Muscle layer of colon (tissue), 2 donors: ENCODE measurements around the gene ATP9A.

Experiments used
- H3K27ac ChIP-seq: one replicate; pipeline ENCODE4 v1.7.0; 2013; ENCODE audit warnings: low read depth, mild to moderate bottlenecking, low read length, moderate library complexity
- H3K27me3 ChIP-seq, 2 donors: one replicate each; pipeline ENCODE4 v1.7.0; 2013; ENCODE audit warnings: low read length in 2 of 2, mild to moderate bottlenecking in 2 of 2; ENCODE audit not compliant: insufficient read depth in 2 of 2, control insufficient read depth in 1 of 2
- H3K36me3 ChIP-seq: one replicate; pipeline ENCODE4 v1.7.0; 2013; ENCODE audit warnings: mild to moderate bottlenecking, low read length; ENCODE audit not compliant: insufficient read depth
- H3K4me1 ChIP-seq: one replicate; pipeline ENCODE4 v1.7.0; 2013; ENCODE audit warnings: mild to moderate bottlenecking, low read length; ENCODE audit not compliant: insufficient read depth
- H3K4me3 ChIP-seq, 2 donors: one replicate each; pipeline ENCODE4 v1.7.0; 2013; ENCODE audit warnings: low read length in 2 of 2, low read depth in 1 of 2, mild to moderate bottlenecking in 1 of 2, moderate library complexity in 1 of 2
- H3K9ac ChIP-seq: one replicate; pipeline ENCODE4 v1.7.0; 2013; ENCODE audit warnings: low read length
- H3K9me3 ChIP-seq: one replicate; pipeline ENCODE4 v1.7.0; 2013; ENCODE audit warnings: mild to moderate bottlenecking, low read length
- donor health status: abdominal sarcoma.
- donor health status: Adenocarcinoma of cecum.

The ATP9A gene

DNA sequence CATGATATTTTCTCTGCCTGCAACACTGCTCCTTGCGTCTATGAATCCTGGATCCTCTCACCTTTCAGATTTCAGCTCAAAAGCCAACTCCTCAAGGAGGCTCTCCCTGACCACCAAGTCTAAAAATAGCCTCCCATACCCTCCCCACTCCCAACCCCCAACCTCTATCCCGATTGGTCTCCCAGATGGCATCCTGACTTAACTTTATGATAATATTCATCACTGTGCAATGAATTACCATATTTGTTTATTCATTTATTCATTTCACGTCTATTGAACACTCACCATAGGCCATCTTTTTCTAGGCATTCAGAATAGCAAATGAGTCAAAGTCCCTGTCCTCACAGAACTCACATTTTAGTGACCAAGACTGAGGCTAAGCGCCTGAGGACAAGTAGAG lies 183.0 kb downstream of the ATP9A start:
- H3K36me3 ChIP-seq = no peaks in the 10 kb centered on the region
- no peaks in the 10 kb centered on the region for H3K27me3 ChIP-seq
- no peak overlapping the region for H3K9ac ChIP-seq
- H3K4me3 ChIP-seq = no peak overlapping the region
- no peaks in the 10 kb centered on the region for H3K9me3 ChIP-seq
- no peaks in the 10 kb centered on the region for H3K4me1 ChIP-seq
- H3K27ac ChIP-seq = no peak overlapping the region

DNA sequence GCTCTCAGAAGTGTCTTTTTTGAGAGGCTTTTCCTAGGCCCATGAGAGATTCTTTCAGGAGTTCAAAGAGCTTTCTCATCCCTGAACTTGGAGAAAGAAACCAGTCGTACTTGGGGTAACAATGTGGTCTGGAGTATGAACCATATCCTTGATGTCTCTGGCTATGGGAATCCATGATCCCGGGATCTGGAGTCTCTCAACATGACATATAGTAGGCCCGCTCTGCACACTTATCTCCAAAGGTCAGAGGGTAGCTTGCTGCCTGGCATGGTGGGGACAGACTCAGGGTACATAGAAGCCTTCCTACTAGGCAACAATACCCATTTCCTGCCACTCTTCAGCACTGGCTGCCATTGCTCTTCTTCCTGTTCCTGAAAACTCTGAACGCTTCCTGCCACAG lies 183.5 kb downstream of the ATP9A start:
- no peaks in the 10 kb centered on the region for H3K4me1 ChIP-seq
- H3K4me3 ChIP-seq = no peak overlapping the region
- H3K9me3 ChIP-seq = no peaks in the 10 kb centered on the region
- no peaks in the 10 kb centered on the region for H3K27me3 ChIP-seq
- H3K36me3 ChIP-seq = no peaks in the 10 kb centered on the region
- no peak overlapping the region for H3K9ac ChIP-seq
- H3K27ac ChIP-seq = no peak overlapping the region

DNA sequence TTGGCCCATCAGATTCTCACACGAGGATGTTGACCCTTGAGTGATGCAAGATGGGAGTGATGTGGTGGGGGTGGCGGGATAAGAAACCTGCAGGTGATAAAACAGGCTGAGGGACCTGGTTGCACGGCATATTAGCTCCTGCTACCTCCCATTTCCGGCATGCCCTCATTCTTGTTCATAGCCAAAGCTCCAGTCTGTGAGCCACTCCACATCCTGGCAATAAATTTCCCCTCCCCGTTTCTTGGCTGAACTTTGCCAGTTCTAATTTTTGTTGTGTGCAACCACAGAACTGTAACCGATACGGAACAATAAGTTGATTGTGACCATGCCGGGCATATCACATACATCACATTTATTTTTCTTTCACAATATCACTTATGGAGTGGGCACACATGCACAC lies 184.1 kb downstream of the ATP9A start:
- Histone ChIP-seq H3K4me1 (no peaks in the 10 kb centered on the region), H3K9me3 (no peaks in the 10 kb centered on the region), H3K36me3 (no peaks in the 10 kb centered on the region), H3K27me3 (no peaks in the 10 kb centered on the region), H3K4me3 (no peak overlapping the region), H3K9ac (no peak overlapping the region), H3K27ac (no peak overlapping the region)

- Histone ChIP-seq H3K4me1 (no peaks in the 10 kb centered on the region), H3K36me3 (no peaks in the 10 kb centered on the region), H3K4me3 (no peak overlapping the region), H3K27ac (no peak overlapping the region), H3K9ac (no peak overlapping the region), H3K27me3 (no peaks in the 10 kb centered on the region), H3K9me3 (no peaks in the 10 kb centered on the region)
Observed at GRCh38 chr20:51583499-51583898, 184.7 kb downstream of the ATP9A start.

- H3K4me3 ChIP-seq = no peak overlapping the region
Observed at GRCh38 chr20:51583073-51583472, 185.1 kb downstream of the ATP9A start.

GRCh38 chr20:51581571-51581970 lies 186.6 kb downstream of the ATP9A start:
- Histone ChIP-seq H3K36me3 (no peaks in the 10 kb centered on the region), H3K9me3 (no peaks in the 10 kb centered on the region), H3K27ac (no peak overlapping the region), H3K9ac (no peak overlapping the region), H3K4me3 (no peak overlapping the region), H3K4me1 (no peaks in the 10 kb centered on the region), H3K27me3 (no peaks in the 10 kb centered on the region)

More at GRCh38 chr20:51583073-51583472, 185.1 kb downstream of the ATP9A start:
- Histone ChIP-seq H3K27me3 (no peaks in the 10 kb centered on the region), H3K9me3 (no peaks in the 10 kb centered on the region), H3K4me1 (no peaks in the 10 kb centered on the region), H3K9ac (no peak overlapping the region), H3K36me3 (no peaks in the 10 kb centered on the region), H3K27ac (no peak overlapping the region)

GRCh38 chr20:51579137-51579536 lies 189.1 kb downstream of the ATP9A start:
- Histone ChIP-seq H3K27me3 (no peaks in the 10 kb centered on the region), H3K27ac (no peak overlapping the region), H3K9ac (no peak overlapping the region), H3K4me1 (no peaks in the 10 kb centered on the region), H3K36me3 (no peaks in the 10 kb centered on the region), H3K9me3 (no peaks in the 10 kb centered on the region), H3K4me3 (no peak overlapping the region)

GRCh38 chr20:51578145-51578459 lies 190.1 kb downstream of the ATP9A start:
- Histone ChIP-seq H3K9me3 (no peaks in the 10 kb centered on the region), H3K4me1 (no peaks in the 10 kb centered on the region), H3K4me3 (no peak overlapping the region), H3K27ac (no peak overlapping the region), H3K27me3 (no peaks in the 10 kb centered on the region), H3K9ac (no peak overlapping the region), H3K36me3 (no peaks in the 10 kb centered on the region)

DNA sequence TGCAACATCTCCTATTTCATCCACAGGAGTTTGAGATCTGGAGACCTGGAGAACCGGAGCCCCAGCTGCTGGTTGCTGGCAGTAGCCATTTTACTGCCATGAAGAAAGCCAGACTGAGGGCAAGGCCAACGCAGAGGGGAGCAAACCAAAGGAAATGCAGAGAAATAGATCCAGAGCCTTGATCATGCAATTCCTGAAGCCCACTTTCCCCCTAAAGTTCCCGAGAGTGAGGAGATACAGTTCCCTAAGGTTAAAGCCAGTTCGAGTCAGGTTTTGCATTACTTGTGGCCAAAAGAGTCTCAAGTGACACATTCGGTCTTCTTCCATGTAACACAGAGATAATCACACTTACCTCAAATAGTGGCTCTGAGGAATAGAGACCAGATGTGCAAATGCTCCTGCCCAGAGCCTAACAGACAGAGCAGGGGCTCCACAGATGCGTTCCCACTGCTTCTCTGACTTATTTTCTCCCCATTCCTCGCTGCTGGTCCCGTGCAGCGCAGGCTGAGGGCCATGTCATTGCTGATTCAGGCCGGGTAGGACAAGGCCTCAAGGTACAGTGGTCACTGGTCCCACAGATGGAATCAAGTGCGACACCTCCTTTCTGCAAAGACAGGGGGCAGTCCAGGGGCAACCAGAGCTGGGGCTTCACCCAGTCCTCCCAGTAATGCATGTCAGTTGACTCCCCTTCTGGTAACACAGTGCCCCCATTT lies 190.6 kb downstream of the ATP9A start:
- Histone ChIP-seq H3K4me3 (no peak overlapping the region), H3K27me3 (no peaks in the 10 kb centered on the region), H3K9ac (no peak overlapping the region), H3K36me3 (no peaks in the 10 kb centered on the region), H3K27ac (no peak overlapping the region), H3K9me3 (no peaks in the 10 kb centered on the region), H3K4me1 (no peaks in the 10 kb centered on the region)

DNA sequence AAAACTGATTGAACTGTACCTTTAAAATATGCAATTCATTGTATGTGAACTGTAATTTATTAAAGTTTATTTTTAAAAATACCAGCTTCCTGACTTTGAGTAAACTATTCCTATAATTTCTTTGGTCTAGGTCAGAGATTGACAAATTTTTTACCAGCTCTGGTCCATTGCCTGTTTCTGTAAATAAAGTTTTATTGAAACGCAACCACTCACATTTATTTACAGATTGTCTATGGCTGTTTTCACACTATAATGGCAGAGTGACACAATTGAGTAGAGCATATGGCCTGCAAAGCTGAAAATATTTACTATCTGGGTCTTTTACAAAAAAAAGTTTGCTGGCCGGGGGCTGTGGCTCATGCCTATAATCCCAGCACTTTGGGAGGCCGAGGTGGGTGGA lies 192.7 kb downstream of the ATP9A start:
- Histone ChIP-seq H3K4me3 (no peak overlapping the region), H3K27ac (no peak overlapping the region)

DNA sequence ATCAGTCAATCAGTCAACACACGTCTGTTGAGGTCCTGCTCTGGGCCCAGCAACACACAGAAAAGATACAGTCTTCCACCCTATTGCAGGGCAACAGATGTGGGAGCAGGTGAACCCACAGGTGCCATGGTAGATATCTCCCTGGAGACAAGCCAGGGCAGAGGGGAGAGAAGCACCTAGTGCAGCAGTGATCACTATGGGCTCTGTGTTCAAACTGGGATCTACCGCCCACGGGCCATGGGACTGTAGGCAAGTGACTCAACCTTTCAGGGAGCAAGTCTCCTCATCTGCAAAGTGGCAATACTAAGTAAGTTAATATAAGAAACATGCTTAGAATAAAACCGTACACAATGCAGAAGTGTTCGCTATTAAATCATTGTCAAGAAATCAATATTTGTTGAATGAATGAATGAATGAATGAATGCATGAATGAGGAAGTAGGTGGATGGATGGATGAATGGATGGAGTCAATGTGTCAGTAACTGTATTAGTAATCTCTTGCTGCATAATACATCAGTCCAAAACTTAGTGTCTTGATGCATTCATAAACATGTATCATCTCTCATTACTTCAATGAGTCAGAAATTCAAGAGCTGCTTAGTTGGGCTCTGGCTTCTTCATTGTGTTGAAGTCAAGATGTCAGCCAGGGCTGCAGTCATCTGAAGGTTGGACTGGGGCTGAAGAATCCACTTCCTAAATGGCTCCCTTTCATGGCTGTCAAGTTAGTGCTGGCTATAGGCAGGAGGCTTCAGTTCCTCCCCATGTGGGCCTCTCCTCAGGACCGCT lies 193.7 kb downstream of the ATP9A start:
- H3K9me3 ChIP-seq = no peaks in the 10 kb centered on the region

More for the DNA sequence above, 192.7 kb downstream of the ATP9A start:
- H3K4me1 ChIP-seq = peaks cover 8% of the 10 kb centered on the region
- no peaks in the 10 kb centered on the region for H3K36me3 ChIP-seq
- H3K27me3 ChIP-seq = no peaks in the 10 kb centered on the region
- H3K9me3 ChIP-seq = no peaks in the 10 kb centered on the region
- no peak overlapping the region for H3K9ac ChIP-seq

More for the DNA sequence above, 193.7 kb downstream of the ATP9A start:
- Histone ChIP-seq H3K27me3 (no peaks in the 10 kb centered on the region), H3K9ac (no peak overlapping the region), H3K4me1 (peaks cover 8% of the 10 kb centered on the region), H3K36me3 (no peaks in the 10 kb centered on the region), H3K27ac (no peak overlapping the region), H3K4me3 (no peak overlapping the region)
